Measurements from ENCODE around the gene MPPED2. TPM values are rescaled to one million over a fixed set of nuclear protein-coding genes. Genes with fewer than 3 reads are reported as not detected.

MPPED2 gene
- total and polyA plus RNA-seq, 8 donors = 2.0 to 5.0 (median 3.8) TPM

DNA sequence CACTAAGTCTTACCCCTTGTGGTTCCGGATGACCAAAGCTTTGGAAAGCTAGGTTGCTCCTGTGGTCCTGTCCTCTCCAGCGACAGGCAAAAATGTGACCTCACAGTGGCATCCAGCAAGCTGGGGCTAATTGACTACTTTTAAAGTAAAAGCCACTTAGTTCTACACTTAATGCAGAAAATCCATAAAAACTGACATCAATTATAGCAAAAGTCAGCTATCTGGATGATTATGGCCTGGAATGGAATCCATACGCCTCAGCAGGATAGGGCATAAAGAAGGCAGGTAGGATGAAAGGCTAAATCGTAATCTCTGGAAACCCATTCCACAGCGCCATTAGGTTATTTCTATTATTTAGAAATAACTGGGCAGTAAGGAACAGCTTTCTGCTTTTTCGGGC is 171.3 kb downstream of the MPPED2 start:
- no peak overlapping the region for H3K4me3 ChIP-seq
- intact Hi-C loops (cut with DNase I) = no loop called here
- TF ChIP-seq, protein P1, sequence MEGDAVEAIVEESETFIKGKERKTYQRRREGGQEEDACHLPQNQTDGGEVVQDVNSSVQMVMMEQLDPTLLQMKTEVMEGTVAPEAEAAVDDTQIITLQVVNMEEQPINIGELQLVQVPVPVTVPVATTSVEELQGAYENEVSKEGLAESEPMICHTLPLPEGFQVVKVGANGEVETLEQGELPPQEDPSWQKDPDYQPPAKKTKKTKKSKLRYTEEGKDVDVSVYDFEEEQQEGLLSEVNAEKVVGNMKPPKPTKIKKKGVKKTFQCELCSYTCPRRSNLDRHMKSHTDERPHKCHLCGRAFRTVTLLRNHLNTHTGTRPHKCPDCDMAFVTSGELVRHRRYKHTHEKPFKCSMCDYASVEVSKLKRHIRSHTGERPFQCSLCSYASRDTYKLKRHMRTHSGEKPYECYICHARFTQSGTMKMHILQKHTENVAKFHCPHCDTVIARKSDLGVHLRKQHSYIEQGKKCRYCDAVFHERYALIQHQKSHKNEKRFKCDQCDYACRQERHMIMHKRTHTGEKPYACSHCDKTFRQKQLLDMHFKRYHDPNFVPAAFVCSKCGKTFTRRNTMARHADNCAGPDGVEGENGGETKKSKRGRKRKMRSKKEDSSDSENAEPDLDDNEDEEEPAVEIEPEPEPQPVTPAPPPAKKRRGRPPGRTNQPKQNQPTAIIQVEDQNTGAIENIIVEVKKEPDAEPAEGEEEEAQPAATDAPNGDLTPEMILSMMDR (IDR thresholded peaks at IDR 0.05) = no peak
- H3K27ac ChIP-seq = no peak overlapping the region
- H3K27me3 ChIP-seq = no peaks in the 10 kb centered on the region
- no peaks in the 10 kb centered on the region for H3K9me3 ChIP-seq
- DNase-seq = no peak
- H3K4me1 ChIP-seq = no peaks in the 10 kb centered on the region
- FAIRE-seq = no peak
- WGBS, 2 donors = 83 to 85% methylated on average over 6 of the region's 6 CpGs
- no peaks in the 10 kb centered on the region for H3K36me3 ChIP-seq
- ATAC-seq = no peak

GRCh38 chr11:30414244-30414643 is 171.9 kb downstream of the MPPED2 start:
- no peaks in the 10 kb centered on the region for H3K36me3 ChIP-seq
- no peaks in the 10 kb centered on the region for H3K27me3 ChIP-seq
- DNase-seq (no peak), ATAC-seq (no peak), FAIRE-seq (no peak)
- TF ChIP-seq, protein P1 (IDR thresholded peaks at IDR 0.05) = no peak
- WGBS, 2 donors = 71 to 81% methylated on average over 5 of the region's 5 CpGs
- no peaks in the 10 kb centered on the region for H3K9me3 ChIP-seq
- no peaks in the 10 kb centered on the region for H3K4me1 ChIP-seq
- intact Hi-C loops (cut with DNase I) = no loop called here
- H3K4me3 ChIP-seq = no peak overlapping the region
- H3K27ac ChIP-seq = no peak overlapping the region

DNA sequence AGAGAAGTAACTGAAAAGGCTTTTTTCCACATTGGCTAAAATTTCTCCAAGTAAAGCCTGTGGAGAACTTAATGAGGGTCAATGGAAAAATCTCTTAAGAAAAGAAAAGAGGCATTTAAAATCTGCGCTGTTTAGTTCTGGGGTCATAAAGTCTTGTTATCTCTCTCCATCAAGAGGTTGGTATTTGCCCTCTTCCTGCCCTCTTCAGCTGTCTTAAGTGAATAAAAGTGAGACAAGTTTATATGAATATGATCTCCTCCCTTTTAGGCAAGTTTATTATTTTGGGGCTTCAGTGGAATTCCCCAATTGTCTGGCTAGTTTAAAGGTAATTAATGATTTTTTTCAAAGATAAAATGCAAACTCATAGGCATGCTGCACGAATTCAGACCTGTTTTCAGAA is 173.6 kb downstream of the MPPED2 start:
- Histone ChIP-seq H3K27ac (no peak overlapping the region), H3K4me1 (no peaks in the 10 kb centered on the region), H3K9me3 (no peaks in the 10 kb centered on the region), H3K4me3 (no peak overlapping the region), H3K27me3 (no peaks in the 10 kb centered on the region), H3K36me3 (no peaks in the 10 kb centered on the region)
- intact Hi-C loops (cut with DNase I) = no loop called here
- WGBS, 2 donors = 53 to 54% methylated on average over 2 of the region's 2 CpGs
- ATAC-seq (no peak), DNase-seq (no peak), FAIRE-seq (no peak)
- TF ChIP-seq, protein P1 (IDR thresholded peaks at IDR 0.05) = no peak

DNA sequence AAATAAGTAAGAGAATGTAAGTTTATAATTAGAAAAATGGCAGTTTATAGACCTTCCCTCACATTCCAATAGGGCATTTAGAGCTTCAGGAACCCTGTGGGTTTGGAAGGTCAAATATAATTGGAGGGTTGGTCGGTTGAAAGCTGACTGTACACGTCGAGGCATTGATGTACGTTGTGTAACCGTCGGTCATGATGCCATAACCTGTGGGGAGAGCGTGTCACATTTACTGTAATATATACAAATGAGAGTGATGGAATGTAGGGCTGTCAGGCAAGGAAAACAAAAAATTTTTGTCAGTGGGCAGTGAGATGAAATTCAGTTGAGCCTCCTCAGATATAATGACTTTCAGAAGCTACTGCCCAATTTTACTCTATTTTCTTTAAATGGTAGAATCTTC is 174.8 kb downstream of the MPPED2 start:
- FAIRE-seq = no peak
- ATAC-seq = no peak
- Histone ChIP-seq H3K27me3 (no peaks in the 10 kb centered on the region), H3K36me3 (no peaks in the 10 kb centered on the region), H3K4me3 (no peak overlapping the region), H3K4me1 (no peaks in the 10 kb centered on the region), H3K27ac (no peak overlapping the region), H3K9me3 (no peaks in the 10 kb centered on the region)
- intact Hi-C loops (cut with DNase I) = no loop called here
- TF ChIP-seq, protein P1 (IDR thresholded peaks at IDR 0.05) = no peak
- DNase-seq = no peak
- WGBS, 2 donors = 63 to 85% methylated on average over 7 of the region's 7 CpGs

DNA sequence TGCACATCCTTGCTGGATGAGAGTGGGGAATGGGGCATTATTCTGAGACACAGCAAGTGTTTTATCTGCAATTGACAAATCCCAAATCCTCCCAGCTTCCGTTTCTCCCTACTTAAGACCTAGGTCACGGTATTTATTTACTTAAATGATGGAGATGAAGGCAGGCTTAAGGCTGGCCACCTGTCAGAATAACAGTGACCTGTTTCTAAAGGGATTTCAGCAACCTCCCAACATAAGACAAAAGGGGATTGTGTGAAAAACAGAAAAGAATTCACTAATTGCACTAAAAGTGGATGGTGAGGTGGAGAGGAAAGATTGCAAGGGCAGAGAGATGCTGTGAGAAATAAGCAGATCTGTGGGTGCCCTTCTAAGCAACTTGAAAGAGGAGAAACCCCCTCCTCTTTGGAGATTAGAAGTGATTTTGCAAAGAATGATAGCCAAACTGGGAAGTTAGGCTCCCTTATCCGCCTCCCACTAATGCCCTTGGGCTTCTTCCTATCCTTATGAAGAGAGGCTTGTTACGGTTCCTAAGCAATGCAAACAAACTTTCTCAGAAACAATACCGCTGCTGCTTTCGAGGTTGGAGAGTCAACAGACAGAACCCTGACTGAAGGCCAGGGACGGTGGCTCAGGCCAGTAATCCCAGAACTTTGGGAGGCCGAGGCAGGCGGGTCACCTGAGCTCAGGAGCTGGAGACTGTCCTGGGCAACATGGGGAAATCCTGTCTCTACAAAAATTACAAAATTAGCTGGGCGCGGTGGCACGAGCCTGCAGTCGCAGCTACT is 179.0 kb downstream of the MPPED2 start:
- intact Hi-C loops (cut with DNase I) = no loop called here
- Histone ChIP-seq H3K27ac (no peak overlapping the region), H3K36me3 (no peaks in the 10 kb centered on the region), H3K4me1 (no peaks in the 10 kb centered on the region), H3K27me3 (no peaks in the 10 kb centered on the region), H3K4me3 (no peak overlapping the region), H3K9me3 (no peaks in the 10 kb centered on the region)
- TF ChIP-seq, protein P1 (IDR thresholded peaks at IDR 0.05) = no peak
- DNase-seq (no peak), FAIRE-seq (no peak), ATAC-seq (no peak)
- 50 to 57% methylated on average over 13 of the region's 13 CpGs for WGBS, 2 donors

Measured in pancreas (tissue), 10 donors.